Measurements from ENCODE around the gene MBNL2.

Gene MBNL2

GRCh38 chr13:97298816-97299215, 76.7 kb downstream of the MBNL2 start:
- no peak for TF ChIP-seq CTCF (IDR thresholded peaks at IDR 0.05; ENCODE audit: low read depth, low read length)
- H3K4me3 ChIP-seq (ENCODE audit: low read depth, low read length): no peak overlapping the region

GRCh38 chr13:97300871-97301270, 78.7 kb downstream of the MBNL2 start:
- no peak for TF ChIP-seq CTCF (IDR thresholded peaks at IDR 0.05; ENCODE audit: low read depth, low read length)
- no peak overlapping the region for H3K4me3 ChIP-seq (ENCODE audit: low read depth, low read length)

- no peak for TF ChIP-seq CTCF (IDR thresholded peaks at IDR 0.05; ENCODE audit: low read depth, low read length)
- H3K4me3 ChIP-seq (ENCODE audit: low read depth, low read length): no peak overlapping the region
Measured at GRCh38 chr13:97301382-97302095, 79.4 kb downstream of the MBNL2 start.

- H3K4me3 ChIP-seq (ENCODE audit: low read depth, low read length): no peak overlapping the region
- no peak for TF ChIP-seq CTCF (IDR thresholded peaks at IDR 0.05; ENCODE audit: low read depth, low read length)
Measured at GRCh38 chr13:97302611-97303010, 80.5 kb downstream of the MBNL2 start.

GRCh38 chr13:97306106-97306505, 84.0 kb downstream of the MBNL2 start:
- no peak overlapping the region for H3K4me3 ChIP-seq (ENCODE audit: low read depth, low read length)
- TF ChIP-seq CTCF (IDR thresholded peaks at IDR 0.05; ENCODE audit: low read depth, low read length): no peak

GRCh38 chr13:97306645-97307044, 84.5 kb downstream of the MBNL2 start:
- TF ChIP-seq CTCF (IDR thresholded peaks at IDR 0.05; ENCODE audit: low read depth, low read length): no peak

GRCh38 chr13:97307118-97307881, 85.2 kb downstream of the MBNL2 start:
- TF ChIP-seq CTCF (IDR thresholded peaks at IDR 0.05; ENCODE audit: low read depth, low read length): no peak

More at GRCh38 chr13:97306645-97307044, 84.5 kb downstream of the MBNL2 start:
- no peak overlapping the region for H3K4me3 ChIP-seq (ENCODE audit: low read depth, low read length)

More at GRCh38 chr13:97307118-97307881, 85.2 kb downstream of the MBNL2 start:
- H3K4me3 ChIP-seq (ENCODE audit: low read depth, low read length): no peak overlapping the region
